ENCODE data around the gene MBD2.
"Not testable (repeated sequence)": the region's sequence is repeated elsewhere in the genome, so short reads cannot be mapped to it uniquely, and the experiment has no call there.

MBD2 gene

GRCh38 chr18:54151376-54151775 is 73.1 kb downstream of the MBD2 start:
- no peak for DNase-seq (ENCODE audit: low read depth)

DNA sequence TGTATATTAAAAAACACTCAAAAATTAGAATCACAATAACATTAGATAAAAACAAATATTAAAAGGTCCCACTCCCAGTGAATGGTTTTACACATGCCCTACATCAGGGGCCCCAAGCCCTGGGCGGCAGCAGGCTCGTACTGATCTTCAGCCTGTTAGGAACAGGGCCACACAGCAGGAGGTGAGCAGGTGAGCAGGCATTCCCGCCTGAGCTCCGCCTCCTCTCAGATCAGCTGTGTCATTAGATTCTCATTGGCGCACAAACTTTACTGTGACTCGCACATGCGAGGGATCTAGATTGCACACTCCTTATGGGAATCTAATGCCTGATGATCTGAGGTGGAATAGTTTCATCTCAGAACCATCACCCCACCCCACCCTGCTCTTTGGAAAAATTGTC is 74.2 kb downstream of the MBD2 start:
- DNase-seq (ENCODE audit: low read depth): no peak

DNA sequence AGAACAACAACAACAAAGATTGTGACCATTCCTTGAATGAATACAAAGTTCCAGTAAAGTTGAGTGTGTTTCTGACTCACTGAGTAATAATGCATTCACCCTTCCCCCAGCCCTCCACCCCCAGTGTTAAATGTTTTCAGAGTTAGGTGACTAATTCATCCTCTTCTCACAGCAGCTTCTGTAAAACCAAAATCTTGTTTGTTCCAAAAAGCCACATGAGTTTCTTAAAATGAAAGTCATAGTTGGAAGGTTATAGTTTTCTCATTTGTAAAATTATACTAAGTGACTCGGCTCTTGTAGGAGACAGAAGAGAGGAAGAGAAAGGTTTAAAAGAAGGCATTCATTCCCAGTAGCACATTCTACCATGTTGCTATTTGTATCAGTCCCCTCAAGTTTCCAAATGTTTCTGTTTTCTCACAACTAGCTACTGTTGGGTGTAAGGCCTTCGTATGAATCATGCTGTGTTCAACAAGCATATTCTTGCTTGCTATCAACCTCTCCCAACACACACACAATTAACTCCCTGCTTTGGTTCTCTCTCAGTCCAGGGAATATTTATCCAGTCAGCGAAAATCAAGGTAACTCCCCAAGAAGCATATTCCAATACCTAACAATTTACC is 75.3 kb downstream of the MBD2 start:
- peak; percentile 50 for DNase-seq (ENCODE audit: low read depth)

- no peak for DNase-seq (ENCODE audit: low read depth)
These were observed 75.8 kb downstream of the MBD2 start for GRCh38 chr18:54148678-54149077.

- no peak for DNase-seq (ENCODE audit: low read depth)
These were observed 76.3 kb downstream of the MBD2 start for GRCh38 chr18:54148151-54148550.

DNA sequence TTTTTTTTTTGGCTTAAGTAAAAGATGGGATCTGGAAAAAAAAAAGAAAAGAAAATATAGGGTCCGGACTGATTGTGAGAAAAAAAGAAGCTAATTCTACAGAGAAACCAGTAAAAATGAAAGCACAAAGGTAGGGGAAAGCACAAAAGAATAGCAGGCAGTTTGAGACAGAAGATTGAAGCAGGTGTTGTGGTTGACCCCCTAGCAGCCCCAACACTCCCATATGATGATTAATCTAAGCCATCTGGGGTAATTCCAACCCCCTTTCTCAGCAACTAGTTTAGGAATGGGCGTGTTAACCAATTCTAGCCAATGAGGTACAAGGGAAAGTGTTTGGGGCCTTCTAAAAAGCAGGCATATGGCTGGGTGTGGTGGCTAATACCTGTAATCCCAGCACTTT is 77.0 kb downstream of the MBD2 start:
- DNase-seq (ENCODE audit: low read depth): peak; percentile 5

DNA sequence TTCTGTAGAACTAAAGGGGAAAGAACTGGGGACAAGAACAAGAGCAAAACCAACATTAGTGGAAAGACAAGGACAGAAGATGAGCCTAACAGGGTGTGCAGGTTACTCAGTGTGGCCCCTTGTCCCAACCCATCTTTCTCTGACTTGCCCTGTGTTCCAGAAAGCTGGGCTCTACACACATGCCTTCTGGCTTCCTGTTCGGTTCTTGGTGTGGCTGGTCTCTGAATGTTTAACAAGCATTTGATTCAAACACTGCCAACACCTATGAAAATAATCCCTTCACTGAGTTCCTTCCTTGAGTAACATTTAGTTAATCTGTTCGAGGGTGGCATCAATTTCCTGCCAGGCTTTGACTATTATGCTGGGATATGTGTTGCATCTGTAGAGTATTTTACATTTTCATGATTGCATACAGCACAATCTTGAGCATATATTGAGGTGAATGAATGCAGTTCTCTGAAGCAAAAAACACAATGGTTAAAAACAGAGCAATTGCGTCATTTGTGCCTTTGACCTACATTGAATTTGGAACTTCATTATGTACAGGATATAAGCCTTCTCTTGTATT is 83.3 kb downstream of the MBD2 start:
- no peak for DNase-seq (ENCODE audit: low read depth)

DNA sequence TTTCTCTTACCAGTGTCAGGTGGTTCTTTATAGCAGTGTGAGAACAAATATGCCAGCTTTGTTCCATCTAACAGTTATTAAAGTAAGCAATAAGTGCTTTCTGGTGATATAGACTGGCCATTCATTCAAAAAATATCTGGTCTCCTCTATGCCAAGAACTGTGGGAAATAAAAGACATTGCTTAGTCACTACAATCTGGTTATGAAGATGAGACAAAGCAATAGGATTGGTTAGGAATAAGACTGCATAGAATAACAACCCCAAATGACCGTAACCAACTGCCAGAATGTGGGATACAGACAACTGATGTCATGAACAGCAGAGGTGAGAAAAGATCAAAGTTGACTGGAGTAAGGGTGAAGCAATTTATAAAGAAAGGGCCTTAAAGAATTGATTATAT is 83.8 kb downstream of the MBD2 start:
- no peak for DNase-seq (ENCODE audit: low read depth)

DNA sequence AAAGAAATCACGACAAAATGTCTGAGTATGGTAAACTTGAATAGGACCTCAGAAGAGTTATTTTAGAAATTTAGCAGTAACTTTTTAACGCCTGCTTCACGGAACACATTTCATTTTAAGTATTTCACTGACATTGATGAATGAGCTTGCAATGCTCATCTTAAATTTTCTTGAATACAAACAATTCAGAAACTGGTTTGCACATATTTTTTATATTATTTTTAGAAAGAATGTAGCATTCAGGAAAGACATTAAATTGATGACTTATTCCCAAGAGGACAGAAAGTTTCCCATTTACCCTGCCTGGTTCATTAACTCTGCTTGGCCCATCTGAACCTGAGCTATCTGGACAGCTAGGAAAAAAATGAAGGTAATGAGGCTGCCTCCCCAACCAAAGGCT is 89.3 kb downstream of the MBD2 start:
- DNase-seq (ENCODE audit: low read depth): no peak

- DNase-seq (ENCODE audit: low read depth): no peak
These were observed 90.4 kb downstream of the MBD2 start for GRCh38 chr18:54134053-54134452.

DNA sequence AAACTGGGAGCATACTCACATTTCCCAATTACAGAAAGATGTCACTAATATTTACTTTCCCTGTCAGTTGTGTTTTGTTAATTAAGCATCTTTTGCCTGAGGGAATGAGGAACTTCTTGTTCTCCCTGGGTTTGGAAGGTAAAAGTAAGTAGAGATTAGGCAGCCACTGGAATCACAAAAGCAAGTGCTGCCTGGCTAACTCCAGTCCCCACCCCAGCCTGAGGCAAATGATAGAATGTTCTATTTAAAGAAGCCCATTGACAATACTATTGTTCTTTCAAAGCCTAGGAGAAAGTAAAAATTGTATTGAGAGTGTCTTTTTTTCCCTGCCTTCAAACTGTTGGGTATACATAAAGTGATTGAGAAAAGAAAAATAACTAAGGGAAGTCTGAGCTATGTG is 93.8 kb downstream of the MBD2 start:
- no peak for DNase-seq (ENCODE audit: low read depth)

DNA sequence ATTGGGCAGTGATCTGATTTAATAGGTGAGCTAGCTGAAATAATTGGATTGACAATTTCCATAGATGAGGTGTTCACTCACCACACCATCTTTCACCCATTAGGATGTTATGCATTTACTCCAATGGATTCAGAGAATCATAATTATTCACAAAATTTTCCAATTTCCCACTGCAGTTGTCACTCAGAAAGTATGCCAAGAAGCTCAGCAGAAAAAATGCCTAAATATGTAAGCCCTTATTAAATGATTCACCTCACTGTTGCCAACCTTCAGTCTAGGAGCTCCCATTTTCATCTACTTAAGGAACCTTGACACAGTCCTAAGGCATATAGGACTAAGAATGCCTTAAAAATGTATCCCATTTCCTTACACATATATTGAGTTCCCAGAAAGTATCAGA is 94.3 kb downstream of the MBD2 start:
- DNase-seq (ENCODE audit: low read depth): no peak

- no peak for DNase-seq (ENCODE audit: low read depth)
These were observed 94.9 kb downstream of the MBD2 start for GRCh38 chr18:54129448-54130067.

- no peak for DNase-seq (ENCODE audit: low read depth)
These were observed 96.6 kb downstream of the MBD2 start for GRCh38 chr18:54127759-54128378.

- DNase-seq (ENCODE audit: low read depth): no peak
These were observed 99.0 kb downstream of the MBD2 start for GRCh38 chr18:54125429-54125828.

DNA sequence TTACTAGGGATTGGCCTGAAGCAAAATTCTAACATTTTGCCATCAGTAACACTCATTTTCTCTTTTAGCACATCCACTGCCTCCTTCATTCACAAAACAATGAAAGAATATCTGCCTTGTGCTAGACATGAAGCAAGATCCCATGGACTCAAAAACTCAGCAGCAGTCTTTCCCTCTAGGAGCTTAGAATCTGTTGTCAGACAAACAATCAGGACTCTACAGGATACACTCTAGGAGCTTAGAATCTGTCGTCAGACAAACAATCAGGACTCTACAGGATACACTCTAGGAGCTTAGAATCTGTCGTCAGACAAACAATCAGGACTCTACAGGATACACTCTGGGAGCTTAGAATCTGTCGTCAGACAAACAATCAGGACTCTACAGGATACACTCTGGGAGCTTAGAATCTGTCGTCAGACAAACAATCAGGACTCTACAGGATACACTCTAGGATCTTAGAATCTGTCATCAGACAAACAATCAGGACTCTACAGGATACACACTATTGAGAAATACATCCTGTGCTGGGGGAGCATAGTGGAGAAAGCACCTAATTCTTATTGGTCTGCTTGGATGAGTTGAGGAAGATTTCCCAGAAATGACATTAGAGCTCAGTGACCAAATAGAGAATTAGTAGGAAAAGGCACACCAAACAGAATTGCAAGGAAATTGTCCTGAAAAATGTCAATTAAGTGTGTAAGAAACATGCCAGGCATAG is 100.6 kb downstream of the MBD2 start:
- DNase-seq (ENCODE audit: low read depth): not testable (repeated sequence)

DNA sequence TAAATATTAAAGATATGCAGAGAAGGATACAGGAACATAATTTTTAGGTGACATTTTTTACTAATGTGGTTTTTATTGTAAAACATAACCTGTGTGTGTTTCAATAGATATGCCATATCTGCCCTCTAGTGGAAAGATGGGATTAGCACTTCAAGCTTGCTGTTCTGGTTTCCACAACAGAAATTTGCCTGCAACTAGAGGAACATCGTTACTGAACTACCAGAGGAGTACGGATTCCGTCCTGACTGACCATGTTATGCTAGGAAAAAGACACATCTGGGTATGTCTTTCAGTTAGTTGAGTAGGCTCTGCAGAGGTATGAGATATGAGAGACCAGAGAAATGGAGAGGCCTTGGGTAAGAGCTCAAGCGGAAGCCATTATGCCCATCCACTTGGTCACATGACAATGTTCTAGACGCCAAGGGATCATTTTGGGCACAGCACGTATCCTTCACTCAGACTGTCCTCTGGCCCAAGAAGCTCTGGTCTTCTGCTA is 104.9 kb downstream of the MBD2 start:
- DNase-seq (ENCODE audit: low read depth): no peak

GRCh38 chr18:54117853-54118773 is 106.4 kb downstream of the MBD2 start:
- DNase-seq (ENCODE audit: low read depth): no peak

DNA sequence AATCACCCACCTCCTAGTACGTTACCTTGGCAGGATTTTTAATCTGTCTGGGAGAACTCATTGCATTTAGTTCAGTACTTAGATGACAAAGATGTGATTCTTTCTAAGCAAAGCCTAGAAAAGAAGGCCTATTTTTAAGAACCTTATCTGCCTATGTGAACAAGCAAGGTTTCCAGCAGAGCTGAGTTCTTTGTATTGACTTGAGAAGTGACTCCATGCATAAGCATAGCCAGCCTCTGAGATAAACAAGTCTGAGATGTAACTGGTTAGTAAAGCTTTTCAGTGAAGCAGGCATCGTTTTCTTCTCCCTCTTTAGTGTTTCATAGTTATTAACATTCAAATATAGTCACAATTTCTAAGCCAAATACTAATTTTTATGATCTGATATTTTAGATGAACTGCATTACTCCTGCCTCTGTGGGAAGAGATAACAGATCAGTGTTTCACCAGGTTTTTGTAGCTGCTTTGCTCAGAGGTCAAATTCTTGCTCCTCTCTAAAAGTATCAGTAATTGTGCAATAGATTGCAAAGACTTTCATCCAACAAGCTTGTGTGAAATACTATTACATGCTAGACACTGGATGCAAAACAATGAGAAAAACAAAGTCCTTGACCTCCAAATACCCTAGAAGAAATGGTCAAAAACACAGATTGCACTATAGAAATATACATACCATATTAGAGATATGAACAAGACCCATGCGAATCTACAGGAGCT is 107.8 kb downstream of the MBD2 start:
- no peak for DNase-seq (ENCODE audit: low read depth)

DNA sequence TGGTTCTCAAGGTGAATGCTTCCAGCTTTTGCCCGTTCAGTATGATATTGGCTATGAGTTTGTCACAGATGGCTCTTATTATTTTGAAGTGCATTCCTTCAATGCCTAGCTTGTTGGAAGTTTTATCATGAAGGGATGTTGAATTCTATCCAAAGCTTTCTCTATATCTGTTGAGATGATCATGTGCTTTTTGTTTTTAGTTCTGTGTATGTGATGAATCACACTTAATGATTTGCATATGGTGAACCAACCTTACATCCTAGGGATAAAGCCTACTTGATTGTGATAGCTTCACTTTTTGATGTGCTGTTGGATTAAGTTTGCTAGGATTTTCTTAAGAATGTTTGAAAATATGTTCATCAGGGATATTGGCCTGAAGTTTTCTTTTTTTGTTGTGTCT is 112.1 kb downstream of the MBD2 start:
- no peak for DNase-seq (ENCODE audit: low read depth)

Measured in activated T-helper 9 cell treated with anti-CD3 and anti-CD28 coated beads, Interleukin-2, amount 50 U/mL, for 16 hours (primary cell).